SJSA1 (cell line): ENCODE results near the gene SLC44A1. TPM values are rescaled to one million over a fixed set of nuclear protein-coding genes. Genes with fewer than 3 reads are reported as not detected.

ENCODE experiments used
- DNase-seq, 2 experiments: peaks; one replicate each; pipeline ENCODE4 v3.0.0-alpha.2; 2015 to 2020; ENCODE audit warnings: low spot score in 2 of 2, low read depth in 1 of 2
- H3K27ac ChIP-seq: fragments of 250-450 bp; sonication (Bioruptor Pico); 2 replicates; pipeline ENCODE4 v1.5.1; 2020; ENCODE audit warnings: mild to moderate bottlenecking, moderate library complexity
- H3K27me3 ChIP-seq: fragments of 250-450 bp; sonication (Bioruptor Pico); replicated peaks from 2 replicates; pipeline ENCODE4 v1.5.1; 2020; ENCODE audit warnings: mild to moderate bottlenecking, moderate library complexity
- H3K36me3 ChIP-seq: fragments of 250-450 bp; sonication (Bioruptor Pico); 2 replicates; pipeline ENCODE4 v1.5.1; 2020; ENCODE audit warnings: mild to moderate bottlenecking
- H3K4me1 ChIP-seq: fragments of 250-450 bp; sonication (Bioruptor Pico); replicated peaks from 2 replicates; pipeline ENCODE4 v1.6.1; 2021; ENCODE audit warnings: mild to moderate bottlenecking
- H3K4me3 ChIP-seq: fragments of 250-450 bp; sonication (Bioruptor Pico); 2 replicates; pipeline ENCODE4 v1.5.1; 2020; ENCODE audit warnings: mild to moderate bottlenecking
- H3K9me3 ChIP-seq: fragments of 250-450 bp; sonication (Bioruptor Pico); replicated peaks from 2 replicates; pipeline ENCODE4 v1.5.1; 2020; ENCODE audit warnings: mild to moderate bottlenecking
- total RNA-seq: library from RNA; depleted of rRNA; stranded (reverse); fragments of >200 nt; shearing (Covaris generic); gene quantifications from 2 replicates; pipeline ENCODE4 v1.2.3, GENCODE V29; 2014

The SLC44A1 gene
- total RNA-seq, 1 experiment from 2014 or later, result 59.1 TPM

- Histone ChIP-seq H3K9me3 (no peaks in the 10 kb centered on the region), H3K36me3 (no peaks in the 10 kb centered on the region), H3K4me3 (no peak overlapping the region), H3K27ac (no peak overlapping the region), H3K4me1 (peaks cover 8% of the 10 kb centered on the region), H3K27me3 (no peaks in the 10 kb centered on the region)
- DNase-seq, result no peak
Measured at GRCh38 chr9:105290954-105291353, 46.5 kb downstream of the SLC44A1 start.

- H3K36me3 ChIP-seq, result no peaks in the 10 kb centered on the region
- no peak overlapping the region for H3K27ac ChIP-seq
- peaks cover 13% of the 10 kb centered on the region for H3K4me1 ChIP-seq
- no peak overlapping the region for H3K4me3 ChIP-seq
- no peaks in the 10 kb centered on the region for H3K9me3 ChIP-seq
- no peak for DNase-seq
- H3K27me3 ChIP-seq, result no peaks in the 10 kb centered on the region
Measured at GRCh38 chr9:105291422-105291859, 47.0 kb downstream of the SLC44A1 start.

- Histone ChIP-seq H3K27ac (no peak overlapping the region), H3K4me3 (no peak overlapping the region), H3K4me1 (peaks cover 18% of the 10 kb centered on the region), H3K36me3 (no peaks in the 10 kb centered on the region), H3K9me3 (no peaks in the 10 kb centered on the region), H3K27me3 (no peaks in the 10 kb centered on the region)
- DNase-seq, result no peak
Measured at GRCh38 chr9:105291938-105292337, 47.5 kb downstream of the SLC44A1 start.

- peaks cover 29% of the 10 kb centered on the region for H3K4me1 ChIP-seq
- no peaks in the 10 kb centered on the region for H3K27me3 ChIP-seq
- H3K4me3 ChIP-seq, result no peak overlapping the region
- no peaks in the 10 kb centered on the region for H3K9me3 ChIP-seq
- H3K36me3 ChIP-seq, result no peaks in the 10 kb centered on the region
- DNase-seq, result no peak
- H3K27ac ChIP-seq, result no peak overlapping the region
Measured at GRCh38 chr9:105293408-105293807, 49.0 kb downstream of the SLC44A1 start.

- DNase-seq, result no peak
- H3K9me3 ChIP-seq, result no peaks in the 10 kb centered on the region
- no peaks in the 10 kb centered on the region for H3K27me3 ChIP-seq
- H3K4me1 ChIP-seq, result peaks cover 45% of the 10 kb centered on the region
- H3K4me3 ChIP-seq, result no peak overlapping the region
- H3K27ac ChIP-seq, result no peak overlapping the region
- H3K36me3 ChIP-seq, result peaks cover 4% of the 10 kb centered on the region; the same call in 1 of the 2 replicates
Measured at GRCh38 chr9:105295201-105295550, 50.7 kb downstream of the SLC44A1 start.

- H3K4me1 ChIP-seq, result peaks cover 46% of the 10 kb centered on the region
- H3K27ac ChIP-seq, result peak overlapping the region; percentile 68
- H3K4me3 ChIP-seq, result no peak overlapping the region
- H3K9me3 ChIP-seq, result no peaks in the 10 kb centered on the region
- no peak for DNase-seq
- no peaks in the 10 kb centered on the region for H3K27me3 ChIP-seq
- H3K36me3 ChIP-seq, result peaks cover 8% of the 10 kb centered on the region; the same call in 1 of the 2 replicates
Measured at GRCh38 chr9:105295986-105296385, 51.5 kb downstream of the SLC44A1 start.

- H3K27me3 ChIP-seq, result no peaks in the 10 kb centered on the region
- H3K4me3 ChIP-seq, result no peak overlapping the region
- peaks cover 46% of the 10 kb centered on the region for H3K4me1 ChIP-seq
- no peaks in the 10 kb centered on the region for H3K9me3 ChIP-seq
- DNase-seq, result peak in 1 of 2 experiments; percentile 15
- H3K27ac ChIP-seq, result peak overlapping the region; percentile 68
- H3K36me3 ChIP-seq, result peaks cover 10% of the 10 kb centered on the region; the same call in 1 of the 2 replicates
Measured at GRCh38 chr9:105296445-105296844, 52.0 kb downstream of the SLC44A1 start.

GRCh38 chr9:105296877-105297287 is 52.4 kb downstream of the SLC44A1 start:
- DNase-seq, result peak in 1 of 2 experiments; percentile 71
- peak overlapping the region; percentile 68 for H3K27ac ChIP-seq
- H3K36me3 ChIP-seq, result peaks cover 10% of the 10 kb centered on the region; the same call in 1 of the 2 replicates
- peaks cover 46% of the 10 kb centered on the region for H3K4me1 ChIP-seq
- no peak overlapping the region for H3K4me3 ChIP-seq
- H3K9me3 ChIP-seq, result no peaks in the 10 kb centered on the region
- no peaks in the 10 kb centered on the region for H3K27me3 ChIP-seq

GRCh38 chr9:105297442-105298075 is 53.1 kb downstream of the SLC44A1 start:
- DNase-seq, result no peak
- Histone ChIP-seq H3K27ac (peak overlapping the region; percentile 68), H3K4me3 (no peak overlapping the region), H3K27me3 (no peaks in the 10 kb centered on the region), H3K36me3 (peaks cover 10% of the 10 kb centered on the region; the same call in 1 of the 2 replicates), H3K4me1 (peaks cover 46% of the 10 kb centered on the region), H3K9me3 (no peaks in the 10 kb centered on the region)

GRCh38 chr9:105299190-105299854 is 54.9 kb downstream of the SLC44A1 start:
- peaks cover 16% of the 10 kb centered on the region for H3K36me3 ChIP-seq
- H3K4me3 ChIP-seq, result no peak overlapping the region
- H3K27me3 ChIP-seq, result no peaks in the 10 kb centered on the region
- peaks cover 46% of the 10 kb centered on the region for H3K4me1 ChIP-seq
- H3K27ac ChIP-seq, result peak overlapping the region; percentile 49; the same call in 1 of the 2 replicates
- peak; percentile 68 to 69 for DNase-seq
- no peaks in the 10 kb centered on the region for H3K9me3 ChIP-seq

- no peaks in the 10 kb centered on the region for H3K27me3 ChIP-seq
- H3K4me3 ChIP-seq, result no peak overlapping the region
- H3K4me1 ChIP-seq, result peaks cover 20% of the 10 kb centered on the region
- no peaks in the 10 kb centered on the region for H3K9me3 ChIP-seq
- no peak overlapping the region for H3K27ac ChIP-seq
- peaks cover 16% of the 10 kb centered on the region for H3K36me3 ChIP-seq
- DNase-seq, result no peak
Measured at GRCh38 chr9:105302728-105303127, 58.3 kb downstream of the SLC44A1 start.

- Histone ChIP-seq H3K4me1 (no peaks in the 10 kb centered on the region), H3K4me3 (no peak overlapping the region), H3K27me3 (no peaks in the 10 kb centered on the region), H3K9me3 (no peaks in the 10 kb centered on the region), H3K36me3 (peaks cover 9% of the 10 kb centered on the region), H3K27ac (no peak overlapping the region)
- no peak for DNase-seq
Measured at GRCh38 chr9:105305856-105306255, 61.4 kb downstream of the SLC44A1 start.

- Histone ChIP-seq H3K36me3 (peaks cover 6% of the 10 kb centered on the region), H3K27ac (no peak overlapping the region), H3K27me3 (no peaks in the 10 kb centered on the region), H3K4me3 (no peak overlapping the region), H3K9me3 (no peaks in the 10 kb centered on the region), H3K4me1 (no peaks in the 10 kb centered on the region)
- DNase-seq, result no peak
Measured at GRCh38 chr9:105306351-105307140, 62.1 kb downstream of the SLC44A1 start.
